Measurements from ENCODE around the gene NPPA.
A peak's percentile ranks its signal among the peaks of the same experiment; 100 is the strongest.

Gene NPPA

GRCh38 chr1:11874258-11874562 lies 26.6 kb upstream of the NPPA start:
- no peak for DNase-seq (ENCODE audit: low read depth in 3 of 3)

GRCh38 chr1:11873395-11874257 lies 26.0 kb upstream of the NPPA start:
- DNase-seq (ENCODE audit: low read depth in 3 of 3) = no peak

GRCh38 chr1:11872545-11872944 lies 25.0 kb upstream of the NPPA start:
- no peak for DNase-seq (ENCODE audit: low read depth in 3 of 3)

GRCh38 chr1:11869650-11870207 lies 22.1 kb upstream of the NPPA start:
- no peak for DNase-seq (ENCODE audit: low read depth in 3 of 3)

DNA sequence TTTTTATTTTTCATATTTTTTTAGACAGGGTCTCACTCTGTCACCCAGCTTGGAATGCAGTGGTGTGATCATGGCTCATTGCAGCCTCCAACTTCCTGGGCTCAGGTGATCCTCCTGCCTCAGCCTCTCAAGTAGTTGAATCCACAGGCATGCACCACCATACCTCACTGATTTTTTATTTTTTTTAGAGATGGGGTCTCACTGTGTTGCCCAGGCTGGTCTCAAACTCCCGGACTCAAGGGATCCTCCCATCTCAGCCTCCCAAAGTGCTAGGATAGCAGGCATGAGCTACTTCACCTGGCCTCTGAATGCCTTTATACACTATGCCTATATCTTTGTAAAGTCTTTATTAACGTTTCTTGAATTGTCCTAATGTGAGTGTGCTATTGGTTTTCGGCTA lies 21.5 kb upstream of the NPPA start:
- no peak for DNase-seq (ENCODE audit: low read depth in 3 of 3)

DNA sequence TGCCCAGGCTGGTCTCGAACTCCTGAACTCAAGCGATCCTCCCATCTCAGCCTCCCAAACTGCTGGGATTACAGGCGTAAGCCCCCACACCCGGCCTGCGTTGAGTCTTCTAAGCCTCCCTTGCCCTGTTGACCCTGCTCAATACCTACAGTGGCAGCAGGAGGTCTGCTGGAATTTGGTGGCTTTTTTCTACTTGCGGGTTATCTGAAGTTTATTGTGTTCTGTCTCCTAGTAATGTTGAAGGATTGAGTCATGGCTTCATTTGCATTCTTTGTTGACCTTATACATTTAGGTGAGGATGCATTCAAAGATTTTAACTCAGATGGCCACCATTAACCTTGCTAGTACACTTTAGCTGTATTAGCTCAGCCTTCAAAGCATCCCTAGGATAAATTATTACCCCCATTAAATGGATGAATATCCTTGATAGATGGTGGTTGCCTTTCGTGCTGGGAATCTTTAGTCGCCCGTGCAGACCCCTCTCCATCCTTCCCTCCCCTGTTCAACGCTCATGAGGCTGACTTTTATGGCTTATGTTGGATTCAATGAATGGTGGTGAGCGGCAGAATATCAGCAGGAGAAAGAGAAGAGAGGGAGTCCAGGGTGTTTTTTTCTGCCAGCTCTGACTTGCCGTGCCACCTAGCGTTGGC lies 20.9 kb upstream of the NPPA start:
- DNase-seq (ENCODE audit: low read depth in 3 of 3) = no peak

DNA sequence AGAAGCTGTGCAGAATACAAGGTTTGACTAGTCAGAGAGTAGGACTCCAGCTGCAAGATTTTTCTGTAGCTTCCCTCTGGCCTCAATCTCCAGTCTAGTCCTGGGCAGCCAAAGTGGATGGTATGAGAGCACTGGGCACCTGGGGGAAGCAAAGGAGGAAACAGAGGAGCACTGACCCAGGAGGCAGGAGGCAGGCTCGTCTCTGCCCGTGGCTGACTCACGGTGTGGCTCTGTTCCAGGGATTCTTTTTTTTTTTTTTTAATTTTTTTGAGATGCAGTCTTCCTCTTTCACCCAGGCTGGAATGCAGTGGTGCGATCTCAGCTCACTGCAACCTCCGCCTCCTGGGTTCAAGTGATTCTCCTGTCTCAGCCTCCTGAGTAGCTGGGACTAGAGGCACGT lies 15.3 kb upstream of the NPPA start:
- no peak for DNase-seq (ENCODE audit: low read depth in 3 of 3)

DNA sequence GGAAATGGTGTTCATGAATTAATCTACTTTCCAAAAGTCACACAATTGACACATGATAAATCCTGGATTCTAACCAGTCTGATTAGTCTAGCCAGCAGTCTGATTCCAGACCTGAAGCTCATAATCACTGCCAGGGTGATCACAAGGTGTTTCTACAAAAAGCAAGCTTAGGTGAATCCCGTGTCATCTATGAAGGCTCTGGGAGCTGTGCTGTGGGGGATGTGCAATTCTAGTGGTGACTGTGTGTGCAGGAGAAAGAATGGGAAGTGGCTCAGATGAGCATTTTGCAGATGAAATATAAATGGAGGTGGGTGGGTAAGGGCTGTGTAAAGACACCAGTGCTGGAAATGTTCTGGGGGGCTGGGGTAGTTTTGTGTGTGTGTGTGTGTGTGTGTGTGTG lies 13.0 kb upstream of the NPPA start:
- DNase-seq (ENCODE audit: low read depth in 3 of 3) = no peak

- DNase-seq (ENCODE audit: low read depth in 3 of 3) = no peak
These were observed 12.5 kb upstream of the NPPA start for GRCh38 chr1:11860083-11860482.

DNA sequence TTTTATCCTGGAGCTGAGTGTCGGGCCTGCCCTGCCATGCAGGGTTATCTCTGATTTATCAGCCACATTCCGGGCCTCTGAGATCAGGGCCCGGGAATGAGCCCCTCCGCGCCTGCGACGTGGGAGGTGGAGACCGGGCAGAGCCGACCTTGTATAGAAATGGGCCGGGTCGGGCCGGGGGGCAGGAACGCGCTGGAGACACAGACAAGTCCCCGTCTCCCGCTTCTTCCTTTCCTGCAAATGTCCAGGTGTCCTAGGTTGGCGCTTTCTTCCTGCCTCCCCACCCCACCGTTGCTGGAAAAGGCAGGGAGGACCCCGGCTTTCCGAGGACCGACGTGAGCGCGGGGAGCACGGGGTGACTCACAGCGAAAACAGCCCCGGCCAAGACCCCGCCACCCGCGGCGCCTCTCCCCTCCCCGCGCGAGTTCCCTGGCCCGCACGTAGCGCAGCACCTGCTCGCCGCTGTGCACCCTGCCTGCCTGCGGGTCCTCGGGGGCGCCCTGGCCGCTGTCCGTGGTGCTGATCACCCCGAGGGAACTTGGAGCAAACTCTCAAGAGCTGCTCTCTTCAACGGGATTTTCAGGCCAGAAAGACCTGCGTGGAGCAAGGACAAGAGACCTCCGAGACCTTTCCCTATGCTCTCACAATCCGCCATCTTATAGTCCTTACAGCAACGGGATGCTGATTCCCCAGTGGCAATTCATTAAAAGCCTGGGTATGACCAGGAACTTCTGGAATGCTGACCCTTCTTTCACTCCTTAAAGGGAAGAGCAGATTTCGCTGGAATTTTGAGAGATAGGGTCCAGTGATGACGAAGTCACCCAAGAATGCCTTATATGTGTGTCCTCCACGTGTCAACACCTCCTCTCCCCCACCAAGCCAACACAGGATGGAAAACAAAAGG lies 11.6 kb upstream of the NPPA start:
- DNase-seq (ENCODE audit: low read depth in 3 of 3) = peak; percentile 34 to 51 (median 50)

DNA sequence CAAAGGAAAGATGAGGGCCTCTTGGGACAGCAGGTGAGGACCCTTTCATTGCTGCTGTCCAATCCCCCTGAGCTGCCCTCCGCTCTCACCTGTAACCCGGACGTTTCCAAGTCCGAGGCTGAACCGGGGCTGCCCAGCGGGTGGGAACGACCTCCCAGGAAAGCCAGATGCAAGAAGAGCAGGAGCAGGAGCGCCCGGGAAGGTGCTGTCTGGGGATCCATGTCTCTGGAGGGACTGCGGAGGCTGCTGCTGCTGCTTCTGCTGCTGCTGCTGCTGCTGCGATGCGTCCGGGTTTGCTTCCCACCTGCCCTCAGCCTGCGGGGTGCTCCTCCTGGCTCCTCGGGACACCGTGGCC lies 11.0 kb upstream of the NPPA start, which contains the start of gene NPPB:
Gene NPPB (minus strand): TSS at position 333 of the 355 bp plus-strand sequence. CDS start 112 bp downstream, at position 221.
- DNase-seq (ENCODE audit: low read depth in 3 of 3) = no peak

GRCh38 chr1:11858158-11858557 lies 10.6 kb upstream of the NPPA start:
- no peak for DNase-seq (ENCODE audit: low read depth in 3 of 3)

GRCh38 chr1:11857164-11857851 lies 9.7 kb upstream of the NPPA start:
- DNase-seq (ENCODE audit: low read depth in 3 of 3) = no peak

DNA sequence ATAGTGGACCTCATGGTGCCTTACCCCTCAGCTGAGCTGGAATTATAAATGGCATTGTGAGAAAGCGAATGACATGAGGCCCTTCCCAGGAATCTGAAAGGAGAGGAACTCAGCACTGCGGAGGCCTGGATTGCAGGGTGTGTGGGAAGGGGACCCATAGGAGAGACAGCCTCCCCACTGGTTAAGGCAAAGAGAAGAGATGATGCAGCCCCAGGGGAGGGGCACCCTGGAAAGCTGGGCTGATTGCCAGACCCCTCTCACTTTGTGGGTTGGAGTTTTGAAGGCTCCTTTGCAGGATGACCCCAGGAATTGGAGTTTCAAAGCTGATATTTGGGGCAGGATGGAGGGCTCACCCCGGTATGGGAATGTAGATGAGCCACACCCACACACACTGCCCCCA lies 9.1 kb upstream of the NPPA start:
- DNase-seq (ENCODE audit: low read depth in 3 of 3) = no peak

- DNase-seq (ENCODE audit: low read depth in 3 of 3) = no peak
These were observed 7.8 kb upstream of the NPPA start for GRCh38 chr1:11855430-11855829.

DNA sequence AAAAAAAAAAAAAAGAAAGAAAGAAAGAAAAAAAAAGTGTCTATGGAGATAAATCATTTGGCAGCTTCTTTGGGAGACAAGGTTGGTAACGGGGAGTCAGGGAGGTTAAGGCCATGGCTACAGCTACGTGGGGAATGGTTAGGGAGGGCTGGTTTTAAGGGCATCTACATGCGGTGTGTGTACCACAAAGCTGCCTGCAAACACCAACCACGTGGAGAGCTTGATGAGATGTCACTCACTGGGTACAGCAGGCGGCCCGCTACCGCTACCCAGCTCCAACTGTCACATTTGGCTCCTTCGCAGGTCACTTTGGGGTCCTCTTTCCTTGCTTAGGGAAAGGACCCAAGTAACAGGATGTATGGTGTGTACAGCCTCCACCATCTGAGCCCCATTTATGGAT lies 6.9 kb upstream of the NPPA start:
- DNase-seq (ENCODE audit: low read depth in 3 of 3) = no peak

- no peak for DNase-seq (ENCODE audit: low read depth in 3 of 3)
These were observed 3.6 kb upstream of the NPPA start for GRCh38 chr1:11851180-11851579.

GRCh38 chr1:11850156-11850555 lies 2.6 kb upstream of the NPPA start:
- no peak for DNase-seq (ENCODE audit: low read depth in 3 of 3)

GRCh38 chr1:11848373-11848700 lies 754 bp upstream of the NPPA start:
- no peak for DNase-seq (ENCODE audit: low read depth in 3 of 3)

DNA sequence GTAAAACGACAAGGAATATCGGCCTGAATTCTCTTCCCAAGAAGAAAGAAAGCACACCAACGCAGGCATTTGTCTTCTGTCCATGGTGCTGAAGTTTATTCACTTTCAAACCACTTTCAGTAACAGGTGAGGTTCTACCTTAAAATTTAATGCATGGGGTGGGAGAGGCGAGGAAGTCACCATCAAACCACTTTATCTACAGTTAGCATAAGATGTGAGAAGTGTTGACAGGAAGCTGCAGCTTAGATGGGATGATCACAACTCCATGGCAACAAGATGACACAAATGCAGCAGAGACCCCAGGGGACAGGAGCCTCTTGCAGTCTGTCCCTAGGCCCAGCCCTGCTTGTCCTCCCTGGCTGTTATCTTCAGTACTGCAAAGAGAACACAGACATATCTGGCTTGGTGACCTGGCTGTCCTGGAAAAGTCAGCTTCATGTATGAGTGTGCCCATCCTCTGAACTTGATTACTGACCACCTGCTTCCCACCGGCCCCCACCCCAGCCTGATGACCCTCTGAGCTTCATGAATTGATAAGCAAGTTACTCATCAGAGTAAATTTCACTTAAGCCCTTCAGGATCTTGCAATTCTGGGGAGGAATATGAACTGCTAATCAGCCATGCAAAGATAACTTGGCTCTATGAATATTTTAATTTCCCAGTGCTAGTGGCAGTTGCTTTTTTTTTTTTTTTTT lies 1.8 kb downstream of the NPPA start:
- DNase-seq (ENCODE audit: low read depth in 3 of 3) = no peak

All from stimulated activated CD4-positive, alpha-beta T cell treated with anti-CD3 and anti-CD28 coated beads, TNF-alpha, amount 100 ng/mL, for 48 hours (primary cell).